OCI-LY7 (cell line): Measurements from ENCODE around the gene SATB1.

Experiments used
- EZH2phosphoT487 ChIP-seq: fragments of 200-600 bp; sonication (generic); IDR thresholded peaks from 2 replicates; pipeline ENCODE4 v1.6.1; 2018; ENCODE audit warnings: low read depth, borderline replicate concordance, mild to moderate bottlenecking, mixed run types, antibody characterized with exemption, low read length, moderate library complexity, mixed read lengths
- TF ChIP-seq, protein P1 (sequence below): fragments of 200-600 bp; sonication (generic); conservative IDR thresholded peaks from 2 replicates; pipeline ENCODE4 v1.5.1; 2014; ENCODE audit warnings: mild to moderate bottlenecking, antibody characterized with exemption, low read length, moderate library complexity, mixed read lengths

- TF ChIP-seq, protein P1, sequence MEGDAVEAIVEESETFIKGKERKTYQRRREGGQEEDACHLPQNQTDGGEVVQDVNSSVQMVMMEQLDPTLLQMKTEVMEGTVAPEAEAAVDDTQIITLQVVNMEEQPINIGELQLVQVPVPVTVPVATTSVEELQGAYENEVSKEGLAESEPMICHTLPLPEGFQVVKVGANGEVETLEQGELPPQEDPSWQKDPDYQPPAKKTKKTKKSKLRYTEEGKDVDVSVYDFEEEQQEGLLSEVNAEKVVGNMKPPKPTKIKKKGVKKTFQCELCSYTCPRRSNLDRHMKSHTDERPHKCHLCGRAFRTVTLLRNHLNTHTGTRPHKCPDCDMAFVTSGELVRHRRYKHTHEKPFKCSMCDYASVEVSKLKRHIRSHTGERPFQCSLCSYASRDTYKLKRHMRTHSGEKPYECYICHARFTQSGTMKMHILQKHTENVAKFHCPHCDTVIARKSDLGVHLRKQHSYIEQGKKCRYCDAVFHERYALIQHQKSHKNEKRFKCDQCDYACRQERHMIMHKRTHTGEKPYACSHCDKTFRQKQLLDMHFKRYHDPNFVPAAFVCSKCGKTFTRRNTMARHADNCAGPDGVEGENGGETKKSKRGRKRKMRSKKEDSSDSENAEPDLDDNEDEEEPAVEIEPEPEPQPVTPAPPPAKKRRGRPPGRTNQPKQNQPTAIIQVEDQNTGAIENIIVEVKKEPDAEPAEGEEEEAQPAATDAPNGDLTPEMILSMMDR, result no peak
- TF ChIP-seq EZH2phosphoT487, result no peak
Observed at GRCh38 chr3:18337231-18337630, 87.9 kb downstream of the SATB1 start.
